Subcutaneous adipose tissue (tissue), 4 donors: ENCODE results near the gene ADCY3. TPM values are rescaled to one million over a fixed set of nuclear protein-coding genes. Genes with fewer than 3 reads are reported as not detected.

Source experiments
- CTCF ChIP-seq: fragments of 450-650 bp; IDR thresholded peaks from one replicate; pipeline ENCODE4 v1.5.1; 2016; ENCODE audit warnings: low read depth, mild to moderate bottlenecking, control low read depth, antibody characterized with exemption, moderate library complexity
- total RNA-seq, 4 donors: library from RNA; depleted of rRNA; stranded (reverse); fragments of >200 nt; gene quantifications; one replicate each; pipeline ENCODE4 v1.1.0, GENCODE V29; 2016

The ADCY3 gene
- total RNA-seq, 4 donors from 2014 or later: 39.2 to 133 (median 74.5) TPM

- no peak for TF ChIP-seq CTCF
Measured at GRCh38 chr2:24836706-24837105, 83.3 kb downstream of the ADCY3 start.

- no peak for TF ChIP-seq CTCF
Measured at GRCh38 chr2:24836206-24836605, 83.8 kb downstream of the ADCY3 start.

GRCh38 chr2:24834733-24835395, 85.2 kb downstream of the ADCY3 start:
- no peak for TF ChIP-seq CTCF

- no peak for TF ChIP-seq CTCF
Measured at GRCh38 chr2:24833821-24834732, 86.0 kb downstream of the ADCY3 start.

- TF ChIP-seq CTCF: no peak
Measured at GRCh38 chr2:24832931-24833701, 86.9 kb downstream of the ADCY3 start.

- no peak for TF ChIP-seq CTCF
Measured at GRCh38 chr2:24832521-24832920, 87.5 kb downstream of the ADCY3 start.

GRCh38 chr2:24832073-24832461, 88.0 kb downstream of the ADCY3 start:
- TF ChIP-seq CTCF: no peak
